Endothelial cell of umbilical vein (primary cell): ENCODE data around the gene RGS9.

ENCODE experiments used
- CTCF ChIP-seq, 2 donors: IDR thresholded peaks; 1 replicate in 1 of 2; 2 replicates in 1 of 2; pipeline ENCODE4 v1.5.1; 2011; ENCODE audit warnings: low read length in 2 of 2, mild to moderate bottlenecking in 2 of 2, moderate library complexity in 2 of 2, control low read depth in 1 of 2, inconsistent platforms in 1 of 2, low read depth in 1 of 2; ENCODE audit not compliant: insufficient read depth in 1 of 2; ENCODE audit errors: extremely low read depth in 1 of 2
- EZH2 ChIP-seq: IDR thresholded peaks from 2 replicates; pipeline ENCODE4 v1.6.1; 2012; ENCODE audit warnings: borderline replicate concordance, low read depth, mild to moderate bottlenecking, moderate library complexity, low read length, inconsistent platforms; ENCODE audit not compliant: severe bottlenecking
- FOS ChIP-seq: IDR thresholded peaks from 2 replicates; pipeline ENCODE4 v1.6.1; 2011; ENCODE audit warnings: mild to moderate bottlenecking, low read length, moderate library complexity, borderline replicate concordance; ENCODE audit not compliant: insufficient read depth
- POLR2A ChIP-seq: IDR thresholded peaks from 2 replicates; pipeline ENCODE4 v1.6.1; 2012; ENCODE audit warnings: low read depth, mild to moderate bottlenecking, control low read depth, low read length

GRCh38 chr17:65226227-65226626, 89.1 kb downstream of the RGS9 start:
- TF ChIP-seq FOS (no peak), CTCF (IDR thresholded peaks at IDR 0.05; ENCODE audit: extremely low read depth in 1 of 2, insufficient read depth in 1 of 2, low read depth in 1 of 2, low read length in 2 of 2) (no peak), POLR2A (no peak), EZH2 (no peak)
